Suprapubic skin (tissue), 4 donors: ENCODE data around the gene LRP6. TPM values are rescaled to one million over a fixed set of nuclear protein-coding genes. Genes with fewer than 3 reads are reported as not detected.

ENCODE experiments used
- DNase-seq, 2 donors: peaks; one replicate each; pipeline ENCODE4 v3.0.0-alpha.2; 2019; ENCODE audit warnings: low spot score in 2 of 2
- H3K27ac ChIP-seq: fragments of 200-600 bp; sonication (generic); one replicate; pipeline ENCODE4 v1.5.1; 2019
- H3K27me3 ChIP-seq: fragments of 200-600 bp; sonication (generic); one replicate; pipeline ENCODE4 v1.5.1; 2019
- H3K36me3 ChIP-seq: fragments of 200-600 bp; sonication (generic); one replicate; pipeline ENCODE4 v1.5.1; 2019
- H3K4me1 ChIP-seq: fragments of 200-600 bp; sonication (generic); one replicate; pipeline ENCODE4 v1.5.1; 2019
- H3K4me3 ChIP-seq: fragments of 200-600 bp; sonication (generic); one replicate; pipeline ENCODE4 v1.5.1; 2019; ENCODE audit warnings: mild to moderate bottlenecking
- H3K9me3 ChIP-seq: fragments of 200-600 bp; sonication (generic); one replicate; pipeline ENCODE4 v1.5.1; 2019
- CTCF ChIP-seq, 2 donors: fragments of 200-600 bp in 1 of 2; fragments of 450-650 bp in 1 of 2; sonication (generic) in 1 of 2; IDR thresholded peaks; one replicate each; pipeline ENCODE4 v1.5.1; 2016 to 2019; ENCODE audit warnings: antibody characterized with exemption in 2 of 2, mild to moderate bottlenecking in 1 of 2, moderate library complexity in 1 of 2
- EP300 ChIP-seq: sonication (generic); formaldehyde crosslinking; IDR thresholded peaks from one replicate; pipeline ENCODE4 v1.6.1; 2017; ENCODE audit warnings: antibody characterized with exemption
- POLR2A ChIP-seq, 2 donors: fragments of 450-650 bp; IDR thresholded peaks; one replicate each; pipeline ENCODE4 v1.6.1; 2017; ENCODE audit warnings: antibody characterized with exemption in 2 of 2, mild to moderate bottlenecking in 2 of 2, moderate library complexity in 2 of 2
- POLR2AphosphoS5 ChIP-seq, 3 donors: sonication (generic); formaldehyde crosslinking; IDR thresholded peaks; one replicate each; pipeline ENCODE4 v1.6.1; 2017; ENCODE audit warnings: antibody characterized with exemption in 3 of 3
- WGBS: methylation state at CpG from one replicate; pipeline ENCODE4 v1.1.5; 2018; 5-methylcytosine and 5-hydroxymethylcytosine counted together
- total RNA-seq, 4 donors: library from RNA; depleted of rRNA; stranded (reverse); fragments of >200 nt; gene quantifications; one replicate each; pipeline ENCODE4 v1.1.0, GENCODE V29; 2016

The LRP6 gene
- total RNA-seq, 4 donors from 2014 or later = 13.3 to 39.9 (median 33.9) TPM

- H3K36me3 ChIP-seq = no peaks in the 10 kb centered on the region
- DNase-seq = no peak
- H3K27ac ChIP-seq = no peak overlapping the region
- no peaks in the 10 kb centered on the region for H3K9me3 ChIP-seq
- 96% methylated on average over 1 of the region's 1 CpG for WGBS
- TF ChIP-seq EP300 (no peak), POLR2A (IDR thresholded peaks at IDR 0.05) (no peak), POLR2AphosphoS5 (IDR thresholded peaks at IDR 0.05) (no peak)
- H3K4me1 ChIP-seq = no peaks in the 10 kb centered on the region
- H3K4me3 ChIP-seq = no peak overlapping the region
- H3K27me3 ChIP-seq = no peaks in the 10 kb centered on the region
These were observed 59.1 kb downstream of the LRP6 start for GRCh38 chr12:12207746-12208145.

GRCh38 chr12:12206776-12207388 is 60.0 kb downstream of the LRP6 start:
- TF ChIP-seq CTCF (IDR thresholded peaks at IDR 0.05) = no peak
- no peak for TF ChIP-seq POLR2A (IDR thresholded peaks at IDR 0.05)
- Histone ChIP-seq H3K4me3 (no peak overlapping the region), H3K27me3 (no peaks in the 10 kb centered on the region), H3K27ac (no peak overlapping the region), H3K36me3 (peaks cover 4% of the 10 kb centered on the region), H3K4me1 (no peaks in the 10 kb centered on the region), H3K9me3 (no peaks in the 10 kb centered on the region)
- DNase-seq = no peak
- WGBS = 78% methylated on average over 5 of the region's 5 CpGs

DNA sequence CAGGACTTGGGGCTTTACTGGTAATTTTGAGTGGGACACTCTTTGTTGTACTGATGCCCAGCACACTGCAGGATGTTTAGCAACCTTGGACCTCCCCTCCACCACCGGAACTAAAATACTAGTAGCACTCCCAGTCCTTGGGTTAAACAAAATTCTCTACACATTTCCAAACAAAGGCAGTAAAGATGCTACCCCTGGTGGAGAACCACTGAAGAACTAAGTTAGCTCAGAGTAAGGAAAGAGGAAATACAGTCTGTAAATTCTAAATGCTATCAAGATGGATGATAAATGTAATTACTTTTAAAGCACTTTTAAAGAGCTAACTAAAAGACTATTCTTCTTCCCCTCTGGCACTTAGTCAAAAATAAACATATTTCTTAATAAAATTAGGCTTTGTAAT is 64.1 kb downstream of the LRP6 start:
- Histone ChIP-seq H3K27me3 (no peaks in the 10 kb centered on the region), H3K4me3 (no peak overlapping the region), H3K27ac (no peak overlapping the region), H3K9me3 (no peaks in the 10 kb centered on the region), H3K4me1 (no peaks in the 10 kb centered on the region), H3K36me3 (peaks cover 14% of the 10 kb centered on the region)
- TF ChIP-seq EP300 (no peak), CTCF (IDR thresholded peaks at IDR 0.05) (no peak), POLR2A (IDR thresholded peaks at IDR 0.05) (no peak), POLR2AphosphoS5 (IDR thresholded peaks at IDR 0.05) (no peak)
- 94% methylated on average over 1 of the region's 1 CpG for WGBS
- DNase-seq = no peak

GRCh38 chr12:12202105-12202504 is 64.7 kb downstream of the LRP6 start:
- Histone ChIP-seq H3K27me3 (no peaks in the 10 kb centered on the region), H3K27ac (no peak overlapping the region), H3K36me3 (peaks cover 14% of the 10 kb centered on the region), H3K9me3 (no peaks in the 10 kb centered on the region), H3K4me1 (no peaks in the 10 kb centered on the region), H3K4me3 (no peak overlapping the region)
- TF ChIP-seq CTCF (IDR thresholded peaks at IDR 0.05) = no peak
- no peak for TF ChIP-seq POLR2AphosphoS5 (IDR thresholded peaks at IDR 0.05)
- no peak for TF ChIP-seq EP300
- TF ChIP-seq POLR2A (IDR thresholded peaks at IDR 0.05) = no peak
- DNase-seq = no peak
- 92% methylated on average over 9 of the region's 9 CpGs for WGBS

- H3K4me1 ChIP-seq = no peaks in the 10 kb centered on the region
- peaks cover 14% of the 10 kb centered on the region for H3K36me3 ChIP-seq
- H3K27ac ChIP-seq = no peak overlapping the region
- DNase-seq = no peak
- no peak overlapping the region for H3K4me3 ChIP-seq
- peaks cover 2% of the 10 kb centered on the region for H3K9me3 ChIP-seq
- TF ChIP-seq POLR2AphosphoS5 (IDR thresholded peaks at IDR 0.05) = no peak
- TF ChIP-seq CTCF (IDR thresholded peaks at IDR 0.05) = no peak
- no peak for TF ChIP-seq POLR2A (IDR thresholded peaks at IDR 0.05)
- TF ChIP-seq EP300 = no peak
- WGBS = 90% methylated on average over 3 of the region's 3 CpGs
- H3K27me3 ChIP-seq = no peaks in the 10 kb centered on the region
These were observed 65.5 kb downstream of the LRP6 start for GRCh38 chr12:12201274-12201758.

DNA sequence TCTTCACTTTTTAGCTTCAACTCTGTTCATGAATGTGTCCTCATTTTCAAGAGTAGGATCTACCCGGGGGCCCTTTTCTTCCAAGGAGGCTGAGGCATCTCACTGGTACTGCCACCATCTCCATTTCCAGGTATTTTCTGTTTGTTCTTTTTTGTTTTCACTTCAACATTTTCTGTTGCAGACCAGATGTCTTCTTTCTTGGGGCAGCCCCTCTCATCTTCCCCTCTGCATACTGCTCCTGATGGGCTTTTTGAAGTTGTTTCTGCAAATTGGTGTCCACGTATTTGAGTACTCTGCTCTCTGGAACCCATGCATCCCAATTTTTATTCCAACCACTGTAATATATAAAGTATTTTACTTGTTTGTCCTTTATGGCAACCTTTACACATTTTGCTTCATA is 66.5 kb downstream of the LRP6 start:
- H3K4me1 ChIP-seq = no peaks in the 10 kb centered on the region
- 100% methylated on average over 2 of the region's 2 CpGs for WGBS
- peaks cover 5% of the 10 kb centered on the region for H3K9me3 ChIP-seq
- TF ChIP-seq EP300 (no peak), POLR2AphosphoS5 (IDR thresholded peaks at IDR 0.05) (no peak)
- no peak overlapping the region for H3K27ac ChIP-seq
- H3K4me3 ChIP-seq = no peak overlapping the region
- H3K27me3 ChIP-seq = no peaks in the 10 kb centered on the region
- H3K36me3 ChIP-seq = peaks cover 14% of the 10 kb centered on the region
- no peak for DNase-seq
